PC-9 (cell line): ENCODE data around the gene WAS. TPM values are rescaled to one million over a fixed set of nuclear protein-coding genes. Genes with fewer than 3 reads are reported as not detected.
"Not testable (repeated sequence)": the region's sequence is repeated elsewhere in the genome, so short reads cannot be mapped to it uniquely, and the experiment has no call there.

ENCODE experiments used
- BruUV-seq: library from RNA; stranded (reverse); fragments of 400-500 nt; replicated peaks from 2 replicates; lab custom pipeline; 2021; lab: Mats Ljungman, UMichigan
- CTCF ChIA-PET: fragments of 300-600 bp; sonication (Branson Sonifier 250); formaldehyde crosslinking; loops from one replicate; lab custom pipeline; 2022; ENCODE audit warnings: antibody characterized with exemption; lab: Charles Lee
- POLR2A ChIA-PET: fragments of 300-600 bp; sonication (Branson Sonifier 250); formaldehyde crosslinking; loops from one replicate; lab custom pipeline; 2022; ENCODE audit warnings: antibody characterized with exemption; ENCODE audit not compliant: unreplicated experiment; lab: Charles Lee
- DNase-seq, 2 experiments: peaks; one replicate each; pipeline versions ENCODE4 v3.0.0 to v3.0.0-alpha.2; 2015 to 2022; ENCODE audit warnings: mixed read lengths in 1 of 2
- H2AFZ ChIP-seq: fragments of 200-600 bp; sonication (generic); 2 replicates; pipeline ENCODE4 v1.8.1; 2017; ENCODE audit warnings: antibody characterized with exemption
- H3F3A ChIP-seq: fragments of 200-600 bp; sonication (generic); 2 replicates; pipeline ENCODE4 v1.8.1; 2017; ENCODE audit warnings: antibody characterized with exemption, mild to moderate bottlenecking, low read depth; ENCODE audit not compliant: insufficient read depth
- H3K27ac ChIP-seq: fragments of 200-600 bp; sonication (generic); 2 replicates; pipeline ENCODE4 v1.6.1; 2016; ENCODE audit warnings: mixed run types
- H3K27me3 ChIP-seq: fragments of 200-600 bp; sonication (generic); 2 replicates; pipeline ENCODE4 v1.6.1; 2016; ENCODE audit warnings: low read depth, mixed run types; ENCODE audit not compliant: insufficient read depth
- H3K36me3 ChIP-seq: fragments of 200-600 bp; sonication (generic); 2 replicates; pipeline ENCODE4 v1.6.1; 2016; ENCODE audit warnings: low read depth, mixed run types
- H3K4me1 ChIP-seq: fragments of 200-600 bp; sonication (generic); replicated peaks from 2 replicates; pipeline ENCODE4 v1.6.1; 2016; ENCODE audit warnings: mixed run types; ENCODE audit not compliant: insufficient read depth
- H3K4me2 ChIP-seq: fragments of 200-600 bp; sonication (generic); 2 replicates; pipeline ENCODE4 v1.6.1; 2017; ENCODE audit warnings: mixed run types
- H3K4me3 ChIP-seq: fragments of 200-600 bp; sonication (generic); 2 replicates; pipeline ENCODE4 v1.6.1; 2016; ENCODE audit warnings: mixed run types
- H3K79me2 ChIP-seq: fragments of 200-600 bp; sonication (generic); 2 replicates; pipeline ENCODE4 v1.6.1; 2017; ENCODE audit warnings: low read depth, mixed run types
- H3K9me2 ChIP-seq: fragments of 200-600 bp; sonication (generic); 2 replicates; pipeline ENCODE4 v1.8.1; 2017; ENCODE audit warnings: mild to moderate bottlenecking; ENCODE audit not compliant: insufficient read depth
- H3K9me3 ChIP-seq: fragments of 200-600 bp; sonication (generic); 2 replicates; pipeline ENCODE4 v1.8.1; 2016; ENCODE audit warnings: low read depth; ENCODE audit not compliant: insufficient read depth
- H4K20me1 ChIP-seq: fragments of 200-600 bp; sonication (generic); 2 replicates; pipeline ENCODE4 v1.8.1; 2017; ENCODE audit not compliant: insufficient read depth
- CTCF ChIP-seq: fragments of 200-600 bp; sonication (generic); conservative IDR thresholded peaks from 2 replicates; pipeline ENCODE4 v1.6.1; 2017; ENCODE audit warnings: mixed run types, antibody characterized with exemption, mild to moderate bottlenecking, moderate library complexity
- EZH2 ChIP-seq: fragments of 200-600 bp; sonication (generic); IDR thresholded peaks from 2 replicates; pipeline ENCODE4 v1.8.0; 2017; ENCODE audit warnings: antibody characterized with exemption, low read depth
- intact Hi-C: fragments of 100-400 bp; cut with micrococcal nuclease; formaldehyde crosslinking; loops from one replicate; pipeline ENCODE4 v1.10.0; 2022; ENCODE audit not compliant: unreplicated experiment
- total RNA-seq: library from RNA; stranded (reverse); gene quantifications from 2 replicates; pipeline ENCODE4 v1.2.3, GENCODE V29; 2021

WAS gene
- total RNA-seq, 1 experiment from 2014 or later: 0.22 TPM

- no peaks in the 10 kb centered on the region for H3K79me2 ChIP-seq
- H3K27me3 ChIP-seq: no peaks in the 10 kb centered on the region
- no peaks in the 10 kb centered on the region for H3F3A ChIP-seq
- H3K4me2 ChIP-seq: no peak overlapping the region
- ChIA-PET CTCF (no interaction called here), POLR2A (no interaction called here)
- H3K4me3 ChIP-seq: no peak overlapping the region
- TF ChIP-seq CTCF: no peak
- TF ChIP-seq EZH2: no peak
- no peaks in the 10 kb centered on the region for H3K4me1 ChIP-seq
- H4K20me1 ChIP-seq: no peaks in the 10 kb centered on the region
- intact Hi-C loops: no loop called here
- no peaks in the 10 kb centered on the region for H3K9me2 ChIP-seq
- DNase-seq: no peak
- H3K9me3 ChIP-seq: no peaks in the 10 kb centered on the region
- BruUV-seq: no TSS peak
- H2AFZ ChIP-seq: no peak overlapping the region
- H3K27ac ChIP-seq: no peak overlapping the region
- H3K36me3 ChIP-seq: no peaks in the 10 kb centered on the region
These were observed 5.0 kb downstream of the WAS start for GRCh38 chrX:48688531-48689150.

GRCh38 chrX:48689208-48689920, 5.8 kb downstream of the WAS start:
- CTCF ChIA-PET: interaction anchor here (0.7 kb wide), 1 partner anchor 362 kb away, joined by 3 read pairs; no protein-coding TSS in a partner anchor
- Histone ChIP-seq H3K4me1 (no peaks in the 10 kb centered on the region), H3K9me2 (no peaks in the 10 kb centered on the region), H3K27ac (no peak overlapping the region), H3K27me3 (no peaks in the 10 kb centered on the region), H2AFZ (no peak overlapping the region), H3K4me3 (no peak overlapping the region), H4K20me1 (no peaks in the 10 kb centered on the region), H3K9me3 (no peaks in the 10 kb centered on the region), H3F3A (no peaks in the 10 kb centered on the region), H3K79me2 (no peaks in the 10 kb centered on the region), H3K36me3 (no peaks in the 10 kb centered on the region), H3K4me2 (no peak overlapping the region)
- intact Hi-C loops: no loop called here
- no TSS peak for BruUV-seq
- POLR2A ChIA-PET: no interaction called here
- TF ChIP-seq CTCF: no peak
- no peak for TF ChIP-seq EZH2
- DNase-seq: no peak

- H3K36me3 ChIP-seq, H3K27me3 ChIP-seq, H3F3A ChIP-seq, H3K4me1 ChIP-seq, H3K9me2 ChIP-seq, H3K4me3 ChIP-seq, DNase-seq, H3K9me3 ChIP-seq, intact Hi-C loops, CTCF ChIA-PET, POLR2A ChIA-PET, H2AFZ ChIP-seq, H3K79me2 ChIP-seq, BruUV-seq, H3K4me2 ChIP-seq, H4K20me1 ChIP-seq, H3K27ac ChIP-seq: not testable (repeated sequence)
These were observed 8.1 kb downstream of the WAS start for GRCh38 chrX:48691746-48692145.
